Sigmoid colon (tissue), 4 donors: ENCODE results near the gene PREX1.

Experiments used
- POLR2A ChIP-seq, 2 donors: fragments of 450-650 bp; IDR thresholded peaks; one replicate each; pipeline ENCODE4 v1.6.1; 2016; ENCODE audit warnings: antibody characterized with exemption in 2 of 2, mild to moderate bottlenecking in 2 of 2, moderate library complexity in 2 of 2
- POLR2AphosphoS5 ChIP-seq, 4 donors: sonication (generic); formaldehyde crosslinking; IDR thresholded peaks; one replicate each; pipeline ENCODE4 v1.6.1; 2017; ENCODE audit warnings: antibody characterized with exemption in 4 of 4

DNA sequence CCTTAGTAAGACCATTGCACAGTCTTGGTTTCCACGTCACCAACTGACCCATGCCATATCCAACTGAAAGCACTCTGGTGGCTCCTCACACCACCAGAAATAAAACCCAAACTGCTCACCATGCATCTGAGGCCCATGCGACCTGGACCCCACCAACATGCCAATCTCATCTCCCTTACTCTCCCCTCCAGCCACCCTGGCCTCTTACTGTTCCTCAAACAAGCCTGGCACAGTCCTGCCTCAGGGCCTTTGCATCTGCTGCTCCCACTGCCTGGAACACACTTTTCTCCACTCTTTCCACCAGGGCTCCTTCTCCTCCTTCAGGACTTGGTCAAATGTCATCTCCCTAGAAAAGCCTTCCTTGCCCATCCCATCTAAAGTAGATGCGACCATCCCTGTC, 8.7 kb downstream of the PREX1 start:
- TF ChIP-seq POLR2AphosphoS5 (IDR thresholded peaks at IDR 0.05) (no peak), POLR2A (IDR thresholded peaks at IDR 0.05) (no peak)
